Measurements from ENCODE around the gene DENND5A.
A peak's percentile ranks its signal among the peaks of the same experiment; 100 is the strongest.
"Not testable (repeated sequence)": the region's sequence is repeated elsewhere in the genome, so short reads cannot be mapped to it uniquely, and the experiment has no call there.

DENND5A gene

DNA sequence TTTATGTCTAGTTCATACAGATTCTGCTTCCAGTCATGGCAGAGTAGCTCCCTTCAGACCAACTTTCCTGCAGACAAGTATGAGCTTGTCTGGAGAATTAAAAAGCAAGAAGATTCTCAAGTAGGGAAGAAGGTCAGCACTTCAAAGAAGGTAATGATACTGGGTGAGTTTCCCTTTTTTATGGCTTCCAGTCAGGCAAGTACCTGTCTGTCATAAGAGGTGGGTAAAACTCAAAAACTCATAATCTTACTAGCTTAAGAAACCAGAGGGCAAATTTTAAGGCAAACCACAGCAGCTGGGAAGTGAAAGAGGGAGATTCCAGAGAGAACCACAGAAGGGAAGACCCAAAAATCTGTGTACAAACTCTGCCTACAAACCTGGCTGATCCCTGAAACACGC, 54.2 kb downstream of the DENND5A start:
- DNase-seq (ENCODE audit: low read depth) = peak; percentile 40

DNA sequence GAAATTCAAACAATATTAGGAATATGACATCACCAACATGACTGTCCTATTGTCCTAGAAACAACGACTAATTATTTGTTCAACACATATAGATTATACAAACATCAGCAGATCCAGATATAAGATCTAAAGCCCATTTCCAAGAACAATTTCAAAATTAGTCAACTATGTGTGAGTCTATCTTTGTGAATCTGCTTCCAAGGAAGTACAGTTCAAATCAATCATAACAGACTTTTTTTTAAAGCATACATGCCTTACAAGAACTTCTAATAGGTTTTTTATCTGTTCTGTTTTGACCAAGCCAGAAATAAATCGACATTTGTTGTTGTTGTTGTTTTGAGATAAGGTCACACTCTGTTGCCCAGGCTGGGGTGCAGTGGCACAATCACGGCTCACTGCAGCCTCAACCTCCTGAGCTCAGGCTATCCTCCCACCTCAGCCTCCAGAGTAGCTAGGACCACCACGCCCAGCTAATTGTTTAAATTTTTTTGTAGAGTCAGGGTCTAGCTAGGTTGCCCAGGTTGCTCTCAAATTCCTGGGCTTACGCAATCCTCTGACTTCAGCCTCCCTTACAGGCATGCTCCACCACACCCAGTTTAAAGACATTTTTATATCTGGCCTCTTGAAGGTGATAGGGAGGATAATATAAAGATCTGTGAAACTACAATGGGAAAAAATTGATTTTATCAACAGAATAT, 54.8 kb downstream of the DENND5A start:
- peak; percentile 24 for DNase-seq (ENCODE audit: low read depth)

GRCh38 chr11:9209604-9210003, 55.5 kb downstream of the DENND5A start:
- DNase-seq (ENCODE audit: low read depth) = not testable (repeated sequence)

DNA sequence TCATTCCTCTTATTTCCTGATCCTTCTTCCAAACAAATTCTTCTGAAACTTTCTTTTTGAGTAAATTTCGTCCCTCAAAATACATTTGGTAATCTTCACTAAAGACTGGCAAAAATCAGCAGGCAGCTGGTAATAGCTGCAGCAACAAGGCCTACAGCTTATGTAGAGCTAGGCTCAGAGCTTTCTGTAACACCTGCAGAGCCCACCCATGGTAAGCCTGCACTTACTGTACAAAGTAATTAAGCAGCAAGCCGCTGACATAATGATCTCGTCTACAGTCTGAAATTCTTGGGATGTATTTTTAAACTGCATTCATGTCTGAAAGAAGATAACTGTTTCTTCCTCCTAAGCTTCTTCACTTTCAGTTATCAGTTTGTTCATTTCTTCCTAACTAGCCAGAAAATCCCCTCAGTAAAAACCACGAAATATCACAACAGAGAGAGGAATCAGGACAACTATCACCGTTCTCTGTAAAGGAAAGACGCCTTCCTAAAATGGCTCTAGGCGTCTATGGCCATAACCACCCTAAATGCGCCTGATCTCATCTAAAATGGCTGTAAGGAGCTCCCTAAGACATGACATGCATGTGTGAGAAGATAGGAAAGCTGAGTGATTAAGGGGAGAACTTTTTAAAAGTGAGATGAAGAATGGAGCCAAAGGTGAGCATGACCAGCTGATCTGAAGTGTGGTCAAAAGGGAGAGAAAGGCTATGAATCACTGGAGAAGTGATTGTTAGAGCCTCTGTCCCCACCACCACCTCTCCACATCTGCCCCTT, 56.2 kb downstream of the DENND5A start:
- peak; percentile 14 for DNase-seq (ENCODE audit: low read depth)

DNA sequence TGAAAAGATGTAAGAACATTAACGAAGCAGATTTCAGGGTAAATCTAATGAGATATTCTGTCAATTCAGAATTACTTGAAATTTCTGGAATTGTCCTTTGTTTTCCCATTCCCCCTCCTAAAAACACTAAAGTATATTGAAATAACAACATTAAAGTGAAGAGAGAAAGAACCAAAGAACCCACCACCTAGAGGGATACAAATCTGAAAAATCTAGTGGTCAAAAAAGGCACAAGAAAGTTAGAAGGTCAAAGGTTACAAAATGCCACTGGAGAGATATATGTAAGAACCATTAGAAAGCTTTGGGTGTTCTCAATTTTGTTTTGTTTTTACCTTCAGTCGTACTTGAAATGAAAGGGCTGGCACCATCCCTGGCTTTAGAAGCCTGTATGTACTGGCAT, 57.9 kb downstream of the DENND5A start:
- no peak for DNase-seq (ENCODE audit: low read depth)

DNA sequence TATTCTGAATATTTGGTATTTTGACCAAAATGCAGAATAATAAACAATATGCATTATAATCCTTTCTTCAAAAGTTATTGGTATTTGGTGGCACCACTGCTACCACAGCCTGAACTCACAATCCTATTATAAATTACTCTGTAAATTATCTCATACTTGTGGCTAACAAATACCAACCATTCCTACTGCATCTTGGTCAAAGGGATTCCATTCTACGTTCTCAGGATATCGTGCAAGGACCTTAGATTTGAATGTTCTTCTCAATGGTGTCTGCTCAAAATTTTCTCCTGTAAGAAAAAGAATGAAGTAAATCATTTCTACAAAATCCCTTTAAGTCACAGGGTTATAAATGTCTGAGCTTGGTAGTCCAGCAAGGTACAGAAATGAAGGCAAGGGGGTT, 58.7 kb downstream of the DENND5A start:
- peak; percentile 88 for DNase-seq (ENCODE audit: low read depth)

DNA sequence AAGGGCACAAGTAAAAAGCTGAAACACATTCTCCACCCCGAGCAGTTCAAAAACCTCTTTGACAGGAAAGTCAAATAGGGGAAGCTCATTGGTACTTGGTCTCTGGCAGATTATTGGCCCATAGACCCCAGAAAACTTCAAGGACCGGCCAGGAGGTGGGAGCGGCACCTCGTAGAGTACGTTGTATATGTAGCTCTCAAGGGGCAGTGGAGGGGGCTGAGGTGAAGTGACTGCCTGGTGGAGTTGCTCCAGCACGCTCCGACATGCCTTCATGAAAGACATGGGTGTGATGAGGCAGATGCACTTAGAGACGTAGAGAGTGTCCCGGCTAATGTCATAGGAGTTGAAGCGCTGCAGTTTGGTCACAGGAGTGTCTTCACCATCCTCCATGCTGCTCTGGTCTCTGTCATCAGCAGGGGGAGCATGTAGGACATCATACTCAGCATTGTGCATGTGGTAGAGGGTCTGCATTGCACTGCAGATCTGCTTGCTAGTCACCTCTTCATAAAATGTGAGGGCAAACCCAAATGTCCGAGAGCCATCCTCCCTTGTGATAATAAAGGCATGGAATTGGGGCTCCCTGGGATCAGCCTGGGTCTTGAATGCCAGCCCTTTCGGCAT, 61.3 kb downstream of the DENND5A start:
- no peak for DNase-seq (ENCODE audit: low read depth)

GRCh38 chr11:9201372-9202162, 63.6 kb downstream of the DENND5A start:
- no peak for DNase-seq (ENCODE audit: low read depth)

GRCh38 chr11:9200471-9200870, 64.7 kb downstream of the DENND5A start:
- no peak for DNase-seq (ENCODE audit: low read depth)

DNA sequence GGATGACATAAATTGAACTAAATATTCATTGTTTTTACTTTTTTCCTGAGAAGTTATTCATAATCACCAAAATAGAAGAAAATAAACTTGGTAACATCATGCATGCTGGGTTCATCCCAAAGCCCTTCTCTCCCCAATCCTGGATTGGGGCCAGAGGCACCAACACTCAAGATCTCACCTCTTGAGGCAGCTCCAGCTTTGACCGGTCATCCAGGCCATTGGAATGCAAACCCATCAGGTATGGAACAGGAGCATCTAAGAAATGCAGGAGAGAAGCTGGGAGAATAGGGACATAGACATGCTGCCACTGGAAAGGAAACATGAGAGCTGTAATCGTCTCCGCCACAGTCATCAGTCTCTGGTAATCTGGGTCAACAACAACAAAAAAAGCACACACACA, 71.8 kb downstream of the DENND5A start:
- no peak for DNase-seq (ENCODE audit: low read depth)

DNA sequence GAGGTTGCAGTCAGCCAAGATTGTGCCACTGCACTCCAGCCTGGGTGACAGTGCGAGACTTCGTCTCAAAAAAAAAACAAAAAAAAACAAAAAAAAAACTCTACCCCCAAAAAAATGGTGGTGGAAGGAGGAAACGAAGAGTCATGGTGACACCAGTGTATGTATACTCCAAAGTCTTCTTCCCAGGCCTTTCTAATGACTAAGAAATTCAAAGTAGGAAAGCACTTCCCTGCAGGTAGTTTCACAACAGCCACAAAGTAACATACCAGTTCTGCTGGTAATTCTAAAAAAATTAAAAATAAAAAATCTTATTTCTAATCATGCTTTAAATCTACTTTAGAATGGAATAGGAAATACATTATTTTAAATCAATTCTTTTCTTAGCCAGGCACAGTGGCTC, 72.6 kb downstream of the DENND5A start:
- DNase-seq (ENCODE audit: low read depth) = no peak

DNA sequence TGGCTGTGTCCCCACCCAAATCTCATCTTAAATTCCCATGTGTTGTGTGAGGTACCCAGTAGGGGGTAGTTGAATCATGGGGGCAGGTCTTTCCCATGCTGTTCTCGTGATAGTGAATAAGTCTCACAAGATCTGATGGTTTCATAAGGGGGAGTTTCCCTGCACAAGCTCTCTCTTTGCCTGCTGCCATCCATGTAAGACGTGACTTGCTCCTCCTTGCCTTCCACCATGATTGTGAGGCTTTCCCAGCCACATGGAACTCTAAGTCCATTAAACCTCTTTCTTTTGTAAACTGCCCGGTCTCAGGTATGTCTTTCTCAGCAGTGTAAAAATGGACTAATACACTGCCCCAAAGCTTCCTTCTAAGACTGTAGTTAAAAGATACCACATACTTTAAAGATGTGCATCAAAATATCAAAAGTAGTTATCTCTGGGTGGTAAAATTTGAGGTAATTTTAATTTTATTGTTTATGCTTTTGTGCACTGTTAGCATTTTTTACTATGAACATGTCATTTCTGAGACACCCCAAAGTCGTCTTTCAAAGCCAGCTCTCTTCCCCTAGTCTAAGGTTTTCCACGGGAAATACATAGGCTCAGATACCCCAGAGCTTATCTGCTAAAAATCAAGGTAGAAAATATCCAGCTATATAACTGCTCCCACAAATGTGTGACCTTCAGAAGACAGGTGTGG, 74.7 kb downstream of the DENND5A start:
- not testable (repeated sequence) for DNase-seq (ENCODE audit: low read depth)

DNA sequence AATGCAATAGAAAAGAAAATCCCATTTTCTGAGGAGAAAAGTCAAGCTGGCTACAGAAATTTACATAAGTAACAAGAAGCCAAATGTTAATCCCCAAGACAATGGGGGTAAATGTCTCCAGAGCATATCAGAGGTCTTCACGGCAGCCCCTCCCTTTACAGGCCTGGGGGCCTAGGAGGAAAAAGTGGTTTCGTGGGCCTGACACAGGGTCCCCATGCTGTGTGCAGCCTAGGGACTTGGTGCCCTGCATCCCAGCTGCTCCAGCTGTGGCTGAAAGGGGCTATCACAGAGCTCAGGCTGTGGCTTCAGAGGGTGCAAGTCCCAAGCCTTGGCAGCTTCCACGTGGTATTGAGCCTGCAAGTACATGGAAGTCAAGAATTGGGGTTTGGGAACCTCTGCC, 76.3 kb downstream of the DENND5A start:
- not testable (repeated sequence) for DNase-seq (ENCODE audit: low read depth)

- no peak for DNase-seq (ENCODE audit: low read depth)
Observed at GRCh38 chr11:9187616-9188015, 77.5 kb downstream of the DENND5A start.

- no peak for DNase-seq (ENCODE audit: low read depth)
Observed at GRCh38 chr11:9184516-9184915, 80.6 kb downstream of the DENND5A start.

DNA sequence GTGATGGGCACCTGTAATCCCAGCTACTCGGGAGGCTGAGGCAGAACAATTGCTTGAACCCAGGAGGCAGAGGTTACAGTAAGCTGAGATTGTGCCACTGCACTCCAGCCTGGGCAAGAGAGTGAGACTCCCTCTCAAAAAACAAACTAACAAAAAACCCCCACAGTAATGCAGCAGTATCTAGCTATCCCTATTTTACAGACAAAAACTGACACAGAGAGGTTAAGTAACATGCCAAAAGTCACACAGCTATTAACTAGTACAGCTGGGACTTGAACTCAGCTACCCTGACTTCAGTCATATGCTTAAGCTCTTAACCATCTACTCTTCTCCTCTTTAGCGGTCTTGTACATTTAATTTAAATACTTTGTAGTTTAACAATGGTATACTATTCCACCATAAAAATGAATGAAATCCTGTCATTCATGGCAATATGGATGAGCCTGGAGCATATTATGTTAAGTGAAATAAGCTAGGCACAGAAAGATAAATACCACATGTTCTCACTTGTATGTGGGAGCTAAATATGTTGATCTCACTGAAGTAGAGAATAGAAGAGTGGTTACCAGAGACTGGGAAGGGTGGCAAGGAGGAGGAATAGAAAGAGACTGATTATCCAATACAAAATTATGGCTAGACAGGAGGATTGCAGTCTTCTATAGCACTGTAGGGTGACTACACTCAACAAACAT, 82.8 kb downstream of the DENND5A start:
- no peak for DNase-seq (ENCODE audit: low read depth)

- peak; percentile 87 for DNase-seq (ENCODE audit: low read depth)
Observed at GRCh38 chr11:9180784-9181183, 84.4 kb downstream of the DENND5A start.

GRCh38 chr11:9179141-9179540, 86.0 kb downstream of the DENND5A start:
- no peak for DNase-seq (ENCODE audit: low read depth)

DNA sequence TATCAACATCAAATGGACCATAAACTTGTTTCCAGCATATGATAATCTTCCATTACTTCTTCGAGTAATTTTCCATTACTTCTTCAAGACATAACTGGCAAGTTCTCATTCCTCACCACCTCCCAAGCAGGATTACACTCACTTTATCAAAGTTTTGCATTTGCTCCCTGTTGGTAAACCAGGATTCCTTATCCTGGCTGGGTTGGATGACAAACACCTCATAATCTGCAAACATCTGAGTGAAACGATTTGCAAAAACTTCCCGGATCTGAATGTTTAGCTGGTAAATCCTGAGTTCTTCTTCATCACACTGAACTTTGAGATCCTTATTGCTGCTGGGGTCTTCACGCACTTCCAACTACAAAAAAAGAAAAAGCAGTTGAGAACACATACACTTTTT, 86.4 kb downstream of the DENND5A start:
- DNase-seq (ENCODE audit: low read depth) = no peak

- no peak for DNase-seq (ENCODE audit: low read depth)
Observed at GRCh38 chr11:9177438-9178091, 87.6 kb downstream of the DENND5A start.

- peak; percentile 28 for DNase-seq (ENCODE audit: low read depth)
Observed at GRCh38 chr11:9176550-9176949, 88.6 kb downstream of the DENND5A start.

Measured in EH (cell line).